Astrocyte (in vitro differentiated cells and primary cell): Measurements from ENCODE around the gene ARHGEF40. TPM values are rescaled to one million over a fixed set of nuclear protein-coding genes. Genes with fewer than 3 reads are reported as not detected.
A peak's percentile ranks its signal among the peaks of the same experiment; 100 is the strongest.

Experiments used
- DNase-seq: peaks from one replicate; pipeline ENCODE4 v3.0.0-alpha.2; 2010; ENCODE audit warnings: low read depth
- FAIRE-seq: peaks from 2 replicates; lab custom pipeline; 2011; peaks lifted over from hg19 to GRCh38; lab: Jason Lieb, UNC
- H2AFZ ChIP-seq: 2 replicates; pipeline ENCODE4 v1.6.0; 2012; ENCODE audit warnings: low read depth, low read length, inconsistent platforms
- H3K27ac ChIP-seq: 2 replicates; pipeline ENCODE4 v1.5.1; 2011; ENCODE audit warnings: low read depth, low read length, inconsistent platforms
- H3K27me3 ChIP-seq: 2 replicates; pipeline ENCODE4 v1.6.0; 2011; ENCODE audit warnings: low read length, inconsistent platforms; ENCODE audit not compliant: insufficient read depth
- H3K36me3 ChIP-seq: 2 replicates; pipeline ENCODE4 v1.5.1; 2011; ENCODE audit warnings: low read length, inconsistent platforms; ENCODE audit not compliant: insufficient read depth
- H3K4me1 ChIP-seq: 2 replicates; pipeline ENCODE4 v1.5.1; 2011; ENCODE audit warnings: low read length, inconsistent platforms; ENCODE audit not compliant: insufficient read depth
- H3K4me2 ChIP-seq: 2 replicates; pipeline ENCODE4 v1.6.0; 2012; ENCODE audit warnings: low read length, inconsistent platforms
- H3K4me3 ChIP-seq: 2 replicates; pipeline ENCODE4 v1.5.1; 2011; ENCODE audit warnings: low read depth, mild to moderate bottlenecking, low read length, inconsistent platforms; ENCODE audit not compliant: insufficient read depth
- H3K79me2 ChIP-seq: 2 replicates; pipeline ENCODE4 v1.6.0; 2012; ENCODE audit warnings: mild to moderate bottlenecking, low read length, inconsistent platforms; ENCODE audit not compliant: insufficient read depth
- H3K9ac ChIP-seq: 2 replicates; pipeline ENCODE4 v1.6.0; 2012; ENCODE audit warnings: mild to moderate bottlenecking, low read length, inconsistent platforms
- H3K9me3 ChIP-seq: 2 replicates; pipeline ENCODE4 v1.5.1; 2012; ENCODE audit warnings: low read depth, mild to moderate bottlenecking, low read length, inconsistent platforms; ENCODE audit not compliant: insufficient read depth
- H4K20me1 ChIP-seq: 2 replicates; pipeline ENCODE4 v1.6.0; 2012; ENCODE audit warnings: low read length, inconsistent platforms; ENCODE audit not compliant: insufficient read depth
- H3K27ac Mint-ChIP-seq: one replicate; pipeline ENCODE4 v1.8.0; 2021; ENCODE audit warnings: mild to moderate bottlenecking, mixed read lengths; ENCODE audit not compliant: unreplicated experiment
- H3K27me3 Mint-ChIP-seq: one replicate; pipeline ENCODE4 v1.8.0; 2021; ENCODE audit warnings: low read depth, mixed read lengths; ENCODE audit not compliant: unreplicated experiment
- H3K36me3 Mint-ChIP-seq: one replicate; pipeline ENCODE4 v1.8.0; 2021; ENCODE audit warnings: low read depth, mixed read lengths; ENCODE audit not compliant: unreplicated experiment
- H3K4me1 Mint-ChIP-seq: one replicate; pipeline ENCODE4 v1.8.0; 2021; ENCODE audit warnings: low read depth, mixed read lengths; ENCODE audit not compliant: unreplicated experiment
- H3K4me3 Mint-ChIP-seq: one replicate; pipeline ENCODE4 v1.8.0; 2021; ENCODE audit warnings: mild to moderate bottlenecking, moderate library complexity, mixed read lengths; ENCODE audit not compliant: unreplicated experiment
- H3K9me3 Mint-ChIP-seq: one replicate; pipeline ENCODE4 v1.8.0; 2021; ENCODE audit warnings: mild to moderate bottlenecking, mixed read lengths; ENCODE audit not compliant: unreplicated experiment
- EZH2 ChIP-seq: IDR thresholded peaks from 2 replicates; pipeline ENCODE4 v1.6.1; 2012; ENCODE audit warnings: mild to moderate bottlenecking, low read length, inconsistent platforms; ENCODE audit not compliant: insufficient read depth
- total RNA-seq: library from RNA; stranded (reverse); gene quantifications from 2 replicates; pipeline ENCODE4 v1.2.1, GENCODE V29; 2021
- TF ChIP-seq, protein P1 (sequence below): IDR thresholded peaks from 2 replicates; pipeline ENCODE4 v1.5.1; 2011; ENCODE audit warnings: low read depth, mild to moderate bottlenecking, inconsistent platforms, low read length, moderate library complexity; ENCODE audit not compliant: insufficient read depth

ARHGEF40 gene
- total RNA-seq, 1 donor from 2014 or later: 99.9 TPM

DNA sequence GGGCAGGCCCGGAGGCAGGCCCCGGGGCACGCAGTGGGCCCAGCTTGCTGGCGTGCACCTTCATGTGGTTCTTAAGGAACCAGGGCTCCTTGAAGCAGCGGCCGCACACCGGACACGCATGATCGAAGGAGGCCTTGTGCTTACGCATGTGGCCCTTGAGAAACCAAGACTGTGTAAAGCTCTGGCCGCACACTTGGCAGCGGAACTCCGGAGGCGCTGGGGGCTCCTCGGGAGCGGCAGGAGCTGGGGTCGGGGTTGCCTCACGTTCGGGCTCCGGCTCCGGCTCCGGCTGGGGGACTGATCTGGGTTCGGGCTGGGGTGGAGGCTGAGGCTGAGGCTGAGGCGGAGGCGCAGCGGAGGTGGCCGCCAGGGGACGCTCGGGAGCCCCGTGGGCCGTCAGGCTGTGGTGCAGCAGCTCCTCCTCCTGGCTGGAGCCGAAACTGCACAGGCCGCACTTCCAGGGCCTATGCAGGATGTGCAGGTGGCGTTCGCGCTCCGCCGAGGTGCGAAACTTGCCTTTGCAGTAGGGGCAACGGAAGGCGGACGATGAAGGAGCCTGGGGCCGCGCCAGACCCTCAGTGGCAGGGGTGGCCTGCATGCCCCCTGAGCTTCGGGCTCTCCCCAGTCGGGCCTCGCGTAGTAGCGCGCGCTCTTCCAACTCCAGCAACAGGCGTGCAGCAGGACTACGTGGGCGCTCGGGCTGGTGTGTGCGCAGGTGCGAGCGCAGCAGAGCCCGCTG, 22.3 kb downstream of the ARHGEF40 start:
- TF ChIP-seq, protein P1, sequence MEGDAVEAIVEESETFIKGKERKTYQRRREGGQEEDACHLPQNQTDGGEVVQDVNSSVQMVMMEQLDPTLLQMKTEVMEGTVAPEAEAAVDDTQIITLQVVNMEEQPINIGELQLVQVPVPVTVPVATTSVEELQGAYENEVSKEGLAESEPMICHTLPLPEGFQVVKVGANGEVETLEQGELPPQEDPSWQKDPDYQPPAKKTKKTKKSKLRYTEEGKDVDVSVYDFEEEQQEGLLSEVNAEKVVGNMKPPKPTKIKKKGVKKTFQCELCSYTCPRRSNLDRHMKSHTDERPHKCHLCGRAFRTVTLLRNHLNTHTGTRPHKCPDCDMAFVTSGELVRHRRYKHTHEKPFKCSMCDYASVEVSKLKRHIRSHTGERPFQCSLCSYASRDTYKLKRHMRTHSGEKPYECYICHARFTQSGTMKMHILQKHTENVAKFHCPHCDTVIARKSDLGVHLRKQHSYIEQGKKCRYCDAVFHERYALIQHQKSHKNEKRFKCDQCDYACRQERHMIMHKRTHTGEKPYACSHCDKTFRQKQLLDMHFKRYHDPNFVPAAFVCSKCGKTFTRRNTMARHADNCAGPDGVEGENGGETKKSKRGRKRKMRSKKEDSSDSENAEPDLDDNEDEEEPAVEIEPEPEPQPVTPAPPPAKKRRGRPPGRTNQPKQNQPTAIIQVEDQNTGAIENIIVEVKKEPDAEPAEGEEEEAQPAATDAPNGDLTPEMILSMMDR: peak; percentile 94
- no peak for TF ChIP-seq EZH2
- H3K4me1 ChIP-seq: peaks cover 13% of the 10 kb centered on the region
- H3K4me3 Mint-ChIP-seq: peak overlapping the region; percentile 66
- H3K4me1 Mint-ChIP-seq: peaks cover 48% of the 10 kb centered on the region
- H4K20me1 ChIP-seq: peaks cover 53% of the 10 kb centered on the region
- no peaks in the 10 kb centered on the region for H3K9me3 ChIP-seq
- no peaks in the 10 kb centered on the region for H3K9me3 Mint-ChIP-seq
- H3K79me2 ChIP-seq: no peaks in the 10 kb centered on the region
- no peak overlapping the region for H3K27ac ChIP-seq
- FAIRE-seq (peak; percentile 17), DNase-seq (no peak)
- H3K36me3 ChIP-seq: peaks cover 7% of the 10 kb centered on the region
- no peaks in the 10 kb centered on the region for H3K27me3 Mint-ChIP-seq
- H3K27me3 ChIP-seq: no peaks in the 10 kb centered on the region
- no peak overlapping the region for H3K4me3 ChIP-seq
- H3K9ac ChIP-seq: no peak overlapping the region
- peaks cover 9% of the 10 kb centered on the region for H3K36me3 Mint-ChIP-seq
- H3K4me2 ChIP-seq: no peak overlapping the region
- H2AFZ ChIP-seq: no peak overlapping the region
- H3K27ac Mint-ChIP-seq: no peak overlapping the region

- peak overlapping the region; percentile 44 for H3K27ac Mint-ChIP-seq
- H3K4me3 Mint-ChIP-seq: peak overlapping the region; percentile 66
These were observed 22.9 kb downstream of the ARHGEF40 start for GRCh38 chr14:21093018-21093417.

More at GRCh38 chr14:21093018-21093417, 22.9 kb downstream of the ARHGEF40 start:
- TF ChIP-seq EZH2: no peak
- TF ChIP-seq, protein P1: no peak
- Histone ChIP-seq H2AFZ (no peak overlapping the region), H3K4me3 (no peak overlapping the region), H3K36me3 (peaks cover 7% of the 10 kb centered on the region), H3K79me2 (no peaks in the 10 kb centered on the region), H3K4me1 (peaks cover 9% of the 10 kb centered on the region), H3K27me3 (no peaks in the 10 kb centered on the region), H3K9me3 (no peaks in the 10 kb centered on the region), H4K20me1 (peaks cover 50% of the 10 kb centered on the region), H3K9ac (no peak overlapping the region), H3K4me2 (no peak overlapping the region), H3K27ac (no peak overlapping the region)
- Mint-ChIP-seq H3K27me3 (no peaks in the 10 kb centered on the region), H3K4me1 (peaks cover 43% of the 10 kb centered on the region), H3K9me3 (no peaks in the 10 kb centered on the region), H3K36me3 (peaks cover 5% of the 10 kb centered on the region)
- FAIRE-seq: no peak
- DNase-seq: no peak
